ENCODE measurements around the gene ZNF318.

Gene ZNF318

GRCh38 chr6:43334466-43335095 lies 34.9 kb downstream of the ZNF318 start:
- no peaks in the 10 kb centered on the region for H3K9me3 ChIP-seq (ENCODE audit: control insufficient read depth, low read length)
- H3K4me3 ChIP-seq (ENCODE audit: low read length): no peak overlapping the region
- no peaks in the 10 kb centered on the region for H3K4me1 ChIP-seq (ENCODE audit: control insufficient read depth, insufficient read depth, low read length)
- H3K27me3 ChIP-seq (replicated peaks; ENCODE audit: control insufficient read depth, insufficient read depth, low read length): no peaks in the 10 kb centered on the region
- H3K9ac ChIP-seq (ENCODE audit: low read length): no peak overlapping the region
- H3K36me3 ChIP-seq (ENCODE audit: control insufficient read depth, insufficient read depth, low read length, severe bottlenecking): peaks cover 23% of the 10 kb centered on the region
- peak; percentile 83 for DNase-seq (ENCODE audit: low read depth)

- no peaks in the 10 kb centered on the region for H3K4me1 ChIP-seq (ENCODE audit: control insufficient read depth, insufficient read depth, low read length)
- no peak overlapping the region for H3K9ac ChIP-seq (ENCODE audit: low read length)
- DNase-seq (ENCODE audit: low read depth): no peak
- H3K4me3 ChIP-seq (ENCODE audit: low read length): no peak overlapping the region
- no peaks in the 10 kb centered on the region for H3K36me3 ChIP-seq (ENCODE audit: control insufficient read depth, insufficient read depth, low read length, severe bottlenecking)
- no peaks in the 10 kb centered on the region for H3K9me3 ChIP-seq (ENCODE audit: control insufficient read depth, low read length)
- H3K27me3 ChIP-seq (replicated peaks; ENCODE audit: control insufficient read depth, insufficient read depth, low read length): no peaks in the 10 kb centered on the region
Observed at GRCh38 chr6:43331891-43332290, 37.6 kb downstream of the ZNF318 start.

GRCh38 chr6:43331470-43331869 lies 38.0 kb downstream of the ZNF318 start:
- Histone ChIP-seq H3K36me3 (ENCODE audit: control insufficient read depth, insufficient read depth, low read length, severe bottlenecking) (no peaks in the 10 kb centered on the region), H3K4me1 (ENCODE audit: control insufficient read depth, insufficient read depth, low read length) (no peaks in the 10 kb centered on the region), H3K9ac (ENCODE audit: low read length) (no peak overlapping the region), H3K27me3 (replicated peaks; ENCODE audit: control insufficient read depth, insufficient read depth, low read length) (no peaks in the 10 kb centered on the region), H3K9me3 (ENCODE audit: control insufficient read depth, low read length) (no peaks in the 10 kb centered on the region), H3K4me3 (ENCODE audit: low read length) (no peak overlapping the region)
- no peak for DNase-seq (ENCODE audit: low read depth)

- Histone ChIP-seq H3K36me3 (ENCODE audit: control insufficient read depth, insufficient read depth, low read length, severe bottlenecking) (no peaks in the 10 kb centered on the region), H3K4me3 (ENCODE audit: low read length) (no peak overlapping the region)
Observed at GRCh38 chr6:43328528-43328927, 40.9 kb downstream of the ZNF318 start.

GRCh38 chr6:43325876-43326275 lies 43.6 kb downstream of the ZNF318 start:
- Histone ChIP-seq H3K4me1 (ENCODE audit: control insufficient read depth, insufficient read depth, low read length) (no peaks in the 10 kb centered on the region), H3K9me3 (ENCODE audit: control insufficient read depth, low read length) (no peaks in the 10 kb centered on the region), H3K27me3 (replicated peaks; ENCODE audit: control insufficient read depth, insufficient read depth, low read length) (no peaks in the 10 kb centered on the region), H3K4me3 (ENCODE audit: low read length) (no peak overlapping the region), H3K9ac (ENCODE audit: low read length) (no peak overlapping the region), H3K36me3 (ENCODE audit: control insufficient read depth, insufficient read depth, low read length, severe bottlenecking) (no peaks in the 10 kb centered on the region)
- DNase-seq (ENCODE audit: low read depth): no peak

More at GRCh38 chr6:43328528-43328927, 40.9 kb downstream of the ZNF318 start:
- H3K27me3 ChIP-seq (replicated peaks; ENCODE audit: control insufficient read depth, insufficient read depth, low read length): no peaks in the 10 kb centered on the region
- DNase-seq (ENCODE audit: low read depth): no peak
- H3K9me3 ChIP-seq (ENCODE audit: control insufficient read depth, low read length): no peaks in the 10 kb centered on the region
- H3K4me1 ChIP-seq (ENCODE audit: control insufficient read depth, insufficient read depth, low read length): no peaks in the 10 kb centered on the region
- no peak overlapping the region for H3K9ac ChIP-seq (ENCODE audit: low read length)

GRCh38 chr6:43318011-43318410 lies 51.4 kb downstream of the ZNF318 start:
- Histone ChIP-seq H3K4me1 (ENCODE audit: control insufficient read depth, insufficient read depth, low read length) (no peaks in the 10 kb centered on the region), H3K9ac (ENCODE audit: low read length) (no peak overlapping the region), H3K4me3 (ENCODE audit: low read length) (no peak overlapping the region), H3K36me3 (ENCODE audit: control insufficient read depth, insufficient read depth, low read length, severe bottlenecking) (no peaks in the 10 kb centered on the region), H3K9me3 (ENCODE audit: control insufficient read depth, low read length) (no peaks in the 10 kb centered on the region), H3K27me3 (replicated peaks; ENCODE audit: control insufficient read depth, insufficient read depth, low read length) (no peaks in the 10 kb centered on the region)
- no peak for DNase-seq (ENCODE audit: low read depth)

GRCh38 chr6:43313813-43314212 lies 55.6 kb downstream of the ZNF318 start:
- no peak overlapping the region for H3K4me3 ChIP-seq (ENCODE audit: low read length)
- H3K9me3 ChIP-seq (ENCODE audit: control insufficient read depth, low read length): no peaks in the 10 kb centered on the region

GRCh38 chr6:43311666-43312065 lies 57.8 kb downstream of the ZNF318 start:
- Histone ChIP-seq H3K9ac (ENCODE audit: low read length) (no peak overlapping the region), H3K9me3 (ENCODE audit: control insufficient read depth, low read length) (no peaks in the 10 kb centered on the region), H3K27me3 (replicated peaks; ENCODE audit: control insufficient read depth, insufficient read depth, low read length) (peaks cover 19% of the 10 kb centered on the region), H3K4me1 (ENCODE audit: control insufficient read depth, insufficient read depth, low read length) (peaks cover 6% of the 10 kb centered on the region), H3K4me3 (ENCODE audit: low read length) (no peak overlapping the region), H3K36me3 (ENCODE audit: control insufficient read depth, insufficient read depth, low read length, severe bottlenecking) (no peaks in the 10 kb centered on the region)
- DNase-seq (ENCODE audit: low read depth): no peak

More at GRCh38 chr6:43313813-43314212, 55.6 kb downstream of the ZNF318 start:
- Histone ChIP-seq H3K4me1 (ENCODE audit: control insufficient read depth, insufficient read depth, low read length) (peaks cover 2% of the 10 kb centered on the region), H3K27me3 (replicated peaks; ENCODE audit: control insufficient read depth, insufficient read depth, low read length) (peaks cover 16% of the 10 kb centered on the region), H3K36me3 (ENCODE audit: control insufficient read depth, insufficient read depth, low read length, severe bottlenecking) (no peaks in the 10 kb centered on the region), H3K9ac (ENCODE audit: low read length) (no peak overlapping the region)
- no peak for DNase-seq (ENCODE audit: low read depth)

GRCh38 chr6:43310624-43311023 lies 58.8 kb downstream of the ZNF318 start:
- no peaks in the 10 kb centered on the region for H3K36me3 ChIP-seq (ENCODE audit: control insufficient read depth, insufficient read depth, low read length, severe bottlenecking)
- no peak overlapping the region for H3K9ac ChIP-seq (ENCODE audit: low read length)
- no peaks in the 10 kb centered on the region for H3K9me3 ChIP-seq (ENCODE audit: control insufficient read depth, low read length)
- no peak overlapping the region for H3K4me3 ChIP-seq (ENCODE audit: low read length)
- H3K27me3 ChIP-seq (replicated peaks; ENCODE audit: control insufficient read depth, insufficient read depth, low read length): peaks cover 19% of the 10 kb centered on the region
- DNase-seq (ENCODE audit: low read depth): no peak
- peaks cover 6% of the 10 kb centered on the region for H3K4me1 ChIP-seq (ENCODE audit: control insufficient read depth, insufficient read depth, low read length)

- peaks cover 20% of the 10 kb centered on the region for H3K27me3 ChIP-seq (replicated peaks; ENCODE audit: control insufficient read depth, insufficient read depth, low read length)
- no peaks in the 10 kb centered on the region for H3K9me3 ChIP-seq (ENCODE audit: control insufficient read depth, low read length)
- no peaks in the 10 kb centered on the region for H3K36me3 ChIP-seq (ENCODE audit: control insufficient read depth, insufficient read depth, low read length, severe bottlenecking)
- H3K9ac ChIP-seq (ENCODE audit: low read length): no peak overlapping the region
- no peak for DNase-seq (ENCODE audit: low read depth)
- peaks cover 6% of the 10 kb centered on the region for H3K4me1 ChIP-seq (ENCODE audit: control insufficient read depth, insufficient read depth, low read length)
- no peak overlapping the region for H3K4me3 ChIP-seq (ENCODE audit: low read length)
Observed at GRCh38 chr6:43310134-43310533, 59.3 kb downstream of the ZNF318 start.

- H3K27me3 ChIP-seq (replicated peaks; ENCODE audit: control insufficient read depth, insufficient read depth, low read length): peaks cover 27% of the 10 kb centered on the region
- peak overlapping the region; percentile 57 for H3K4me3 ChIP-seq (ENCODE audit: low read length)
- DNase-seq (ENCODE audit: low read depth): no peak
- peaks cover 6% of the 10 kb centered on the region for H3K4me1 ChIP-seq (ENCODE audit: control insufficient read depth, insufficient read depth, low read length)
- no peaks in the 10 kb centered on the region for H3K36me3 ChIP-seq (ENCODE audit: control insufficient read depth, insufficient read depth, low read length, severe bottlenecking)
- no peak overlapping the region for H3K9ac ChIP-seq (ENCODE audit: low read length)
- no peaks in the 10 kb centered on the region for H3K9me3 ChIP-seq (ENCODE audit: control insufficient read depth, low read length)
Observed at GRCh38 chr6:43308990-43309477, 60.4 kb downstream of the ZNF318 start.

Data from adipocyte (in vitro differentiated cells).